ENCODE results near the gene ERBB2.

GRCh38 chr17:39662551-39663339, 37.1 kb upstream of the ERBB2 start:
- TF ChIP-seq EP300 (IDR thresholded peaks at IDR 0.05; ENCODE audit: low read depth) (no peak), CTCF (IDR thresholded peaks at IDR 0.05) (no peak)

Measured in transverse colon (tissue), 3 donors.